Measurements from ENCODE around the gene TMEM258.

The TMEM258 gene

GRCh38 chr11:61750631-61751273 is 41.6 kb downstream of the TMEM258 start:
- peaks cover 26% of the 10 kb centered on the region for H3K27me3 ChIP-seq (ENCODE audit: control insufficient read depth, insufficient read depth, low read length, poor library complexity, severe bottlenecking)
- no peak overlapping the region for H3K4me3 ChIP-seq (ENCODE audit: insufficient read depth, low read depth, low read length)
- WGBS, 2 experiments = 96 to 97% methylated on average over 5 of the region's 5 CpGs
- H3K4me1 ChIP-seq (ENCODE audit: control insufficient read depth, insufficient read depth, low read length) = peaks cover 21% of the 10 kb centered on the region
- no peak overlapping the region for H3K27ac ChIP-seq (ENCODE audit: insufficient read depth, low read depth, low read length, poor library complexity, severe bottlenecking)
- H3K36me3 ChIP-seq (ENCODE audit: control insufficient read depth, insufficient read depth, low read length) = no peaks in the 10 kb centered on the region
- H3K9me3 ChIP-seq (ENCODE audit: control insufficient read depth, low read length) = no peaks in the 10 kb centered on the region

- peaks cover 32% of the 10 kb centered on the region for H3K4me1 ChIP-seq (ENCODE audit: control insufficient read depth, insufficient read depth, low read length)
- no peaks in the 10 kb centered on the region for H3K36me3 ChIP-seq (ENCODE audit: control insufficient read depth, insufficient read depth, low read length)
- H3K27ac ChIP-seq (ENCODE audit: insufficient read depth, low read depth, low read length, poor library complexity, severe bottlenecking) = no peak overlapping the region
- H3K9me3 ChIP-seq (ENCODE audit: control insufficient read depth, low read length) = no peaks in the 10 kb centered on the region
- WGBS, 2 experiments = 7 to 8% methylated on average over 21 of the region's 21 CpGs
- H3K4me3 ChIP-seq (ENCODE audit: insufficient read depth, low read depth, low read length) = no peak overlapping the region
- H3K27me3 ChIP-seq (ENCODE audit: control insufficient read depth, insufficient read depth, low read length, poor library complexity, severe bottlenecking) = peaks cover 26% of the 10 kb centered on the region
These were observed 42.7 kb downstream of the TMEM258 start for GRCh38 chr11:61749591-61750217.

- Histone ChIP-seq H3K27ac (ENCODE audit: insufficient read depth, low read depth, low read length, poor library complexity, severe bottlenecking) (no peak overlapping the region), H3K36me3 (ENCODE audit: control insufficient read depth, insufficient read depth, low read length) (no peaks in the 10 kb centered on the region), H3K27me3 (ENCODE audit: control insufficient read depth, insufficient read depth, low read length, poor library complexity, severe bottlenecking) (peaks cover 14% of the 10 kb centered on the region), H3K9me3 (ENCODE audit: control insufficient read depth, low read length) (no peaks in the 10 kb centered on the region), H3K4me3 (ENCODE audit: insufficient read depth, low read depth, low read length) (no peak overlapping the region), H3K4me1 (ENCODE audit: control insufficient read depth, insufficient read depth, low read length) (peaks cover 33% of the 10 kb centered on the region)
- WGBS, 2 experiments = 55 to 58% methylated on average over 3 of the region's 3 CpGs
These were observed 44.5 kb downstream of the TMEM258 start for GRCh38 chr11:61747967-61748285.

- WGBS, 2 experiments = 64 to 66% methylated on average over 19 of the region's 19 CpGs
- Histone ChIP-seq H3K36me3 (ENCODE audit: control insufficient read depth, insufficient read depth, low read length) (no peaks in the 10 kb centered on the region), H3K4me3 (ENCODE audit: insufficient read depth, low read depth, low read length) (no peak overlapping the region), H3K27ac (ENCODE audit: insufficient read depth, low read depth, low read length, poor library complexity, severe bottlenecking) (no peak overlapping the region), H3K9me3 (ENCODE audit: control insufficient read depth, low read length) (no peaks in the 10 kb centered on the region), H3K4me1 (ENCODE audit: control insufficient read depth, insufficient read depth, low read length) (peaks cover 33% of the 10 kb centered on the region), H3K27me3 (ENCODE audit: control insufficient read depth, insufficient read depth, low read length, poor library complexity, severe bottlenecking) (peaks cover 9% of the 10 kb centered on the region)
These were observed 45.0 kb downstream of the TMEM258 start for GRCh38 chr11:61747192-61747966.

GRCh38 chr11:61746442-61747191 is 45.8 kb downstream of the TMEM258 start:
- Histone ChIP-seq H3K27ac (ENCODE audit: insufficient read depth, low read depth, low read length, poor library complexity, severe bottlenecking) (no peak overlapping the region), H3K27me3 (ENCODE audit: control insufficient read depth, insufficient read depth, low read length, poor library complexity, severe bottlenecking) (peaks cover 2% of the 10 kb centered on the region)
- 86 to 88% methylated on average over 18 to 19 of the region's 19 CpGs for WGBS, 2 experiments

GRCh38 chr11:61745781-61746441 is 46.5 kb downstream of the TMEM258 start:
- no peak overlapping the region for H3K4me3 ChIP-seq (ENCODE audit: insufficient read depth, low read depth, low read length)
- 80 to 81% methylated on average over 15 of the region's 15 CpGs for WGBS, 2 experiments
- H3K36me3 ChIP-seq (ENCODE audit: control insufficient read depth, insufficient read depth, low read length) = no peaks in the 10 kb centered on the region
- no peaks in the 10 kb centered on the region for H3K27me3 ChIP-seq (ENCODE audit: control insufficient read depth, insufficient read depth, low read length, poor library complexity, severe bottlenecking)
- H3K9me3 ChIP-seq (ENCODE audit: control insufficient read depth, low read length) = no peaks in the 10 kb centered on the region
- no peak overlapping the region for H3K27ac ChIP-seq (ENCODE audit: insufficient read depth, low read depth, low read length, poor library complexity, severe bottlenecking)
- H3K4me1 ChIP-seq (ENCODE audit: control insufficient read depth, insufficient read depth, low read length) = peaks cover 33% of the 10 kb centered on the region

More at GRCh38 chr11:61746442-61747191, 45.8 kb downstream of the TMEM258 start:
- Histone ChIP-seq H3K4me3 (ENCODE audit: insufficient read depth, low read depth, low read length) (no peak overlapping the region), H3K36me3 (ENCODE audit: control insufficient read depth, insufficient read depth, low read length) (no peaks in the 10 kb centered on the region), H3K4me1 (ENCODE audit: control insufficient read depth, insufficient read depth, low read length) (peaks cover 33% of the 10 kb centered on the region), H3K9me3 (ENCODE audit: control insufficient read depth, low read length) (no peaks in the 10 kb centered on the region)

- WGBS, 2 experiments = 91 to 92% methylated on average over 10 of the region's 10 CpGs
- no peaks in the 10 kb centered on the region for H3K27me3 ChIP-seq (ENCODE audit: control insufficient read depth, insufficient read depth, low read length, poor library complexity, severe bottlenecking)
- H3K4me3 ChIP-seq (ENCODE audit: insufficient read depth, low read depth, low read length) = no peak overlapping the region
- no peak overlapping the region for H3K27ac ChIP-seq (ENCODE audit: insufficient read depth, low read depth, low read length, poor library complexity, severe bottlenecking)
- H3K36me3 ChIP-seq (ENCODE audit: control insufficient read depth, insufficient read depth, low read length) = no peaks in the 10 kb centered on the region
- H3K9me3 ChIP-seq (ENCODE audit: control insufficient read depth, low read length) = no peaks in the 10 kb centered on the region
- H3K4me1 ChIP-seq (ENCODE audit: control insufficient read depth, insufficient read depth, low read length) = peaks cover 26% of the 10 kb centered on the region
These were observed 47.7 kb downstream of the TMEM258 start for GRCh38 chr11:61744609-61745156.

- Histone ChIP-seq H3K27me3 (ENCODE audit: control insufficient read depth, insufficient read depth, low read length, poor library complexity, severe bottlenecking) (no peaks in the 10 kb centered on the region), H3K27ac (ENCODE audit: insufficient read depth, low read depth, low read length, poor library complexity, severe bottlenecking) (no peak overlapping the region), H3K4me1 (ENCODE audit: control insufficient read depth, insufficient read depth, low read length) (peaks cover 21% of the 10 kb centered on the region), H3K4me3 (ENCODE audit: insufficient read depth, low read depth, low read length) (no peak overlapping the region), H3K9me3 (ENCODE audit: control insufficient read depth, low read length) (no peaks in the 10 kb centered on the region), H3K36me3 (ENCODE audit: control insufficient read depth, insufficient read depth, low read length) (no peaks in the 10 kb centered on the region)
- 92 to 94% methylated on average over 20 of the region's 20 CpGs for WGBS, 2 experiments
These were observed 48.2 kb downstream of the TMEM258 start for GRCh38 chr11:61744181-61744580.

GRCh38 chr11:61743486-61744095 is 48.8 kb downstream of the TMEM258 start:
- Histone ChIP-seq H3K9me3 (ENCODE audit: control insufficient read depth, low read length) (no peaks in the 10 kb centered on the region), H3K27me3 (ENCODE audit: control insufficient read depth, insufficient read depth, low read length, poor library complexity, severe bottlenecking) (no peaks in the 10 kb centered on the region), H3K4me1 (ENCODE audit: control insufficient read depth, insufficient read depth, low read length) (peaks cover 17% of the 10 kb centered on the region), H3K27ac (ENCODE audit: insufficient read depth, low read depth, low read length, poor library complexity, severe bottlenecking) (no peak overlapping the region), H3K4me3 (ENCODE audit: insufficient read depth, low read depth, low read length) (no peak overlapping the region), H3K36me3 (ENCODE audit: control insufficient read depth, insufficient read depth, low read length) (no peaks in the 10 kb centered on the region)
- 93% methylated on average over 42 of the region's 42 CpGs for WGBS, 2 experiments
